Activated T-helper 9 cell treated with anti-CD3 and anti-CD28 coated beads, Interleukin-2, amount 50 U/mL, for 16 hours (primary cell): ENCODE results near the gene VEZT.
"Not testable (repeated sequence)": the region's sequence is repeated elsewhere in the genome, so short reads cannot be mapped to it uniquely, and the experiment has no call there.

ENCODE experiments used
- DNase-seq: peaks from one replicate; pipeline ENCODE4 v3.0.0-alpha.2; 2020; ENCODE audit warnings: low read depth

Gene VEZT

DNA sequence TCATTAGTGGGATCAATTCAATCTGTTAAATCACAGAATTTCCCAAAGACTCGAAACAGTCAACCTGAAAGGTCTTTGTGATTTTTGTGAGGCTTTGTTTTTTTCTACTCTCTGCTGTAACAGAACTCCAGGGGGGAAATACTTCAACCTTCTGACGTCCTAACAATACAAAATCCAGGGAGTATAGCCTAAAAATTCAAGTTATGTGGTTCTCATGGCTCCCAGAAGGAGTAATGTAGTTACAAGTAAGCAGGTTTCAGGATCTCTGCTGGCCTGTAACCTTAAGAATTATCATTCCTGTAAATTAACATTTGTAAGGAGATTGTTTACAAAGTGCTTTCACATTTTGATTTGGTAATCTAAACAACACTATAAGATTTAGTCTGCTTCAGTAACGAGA lies 39.9 kb downstream of the VEZT start:
- DNase-seq = no peak

DNA sequence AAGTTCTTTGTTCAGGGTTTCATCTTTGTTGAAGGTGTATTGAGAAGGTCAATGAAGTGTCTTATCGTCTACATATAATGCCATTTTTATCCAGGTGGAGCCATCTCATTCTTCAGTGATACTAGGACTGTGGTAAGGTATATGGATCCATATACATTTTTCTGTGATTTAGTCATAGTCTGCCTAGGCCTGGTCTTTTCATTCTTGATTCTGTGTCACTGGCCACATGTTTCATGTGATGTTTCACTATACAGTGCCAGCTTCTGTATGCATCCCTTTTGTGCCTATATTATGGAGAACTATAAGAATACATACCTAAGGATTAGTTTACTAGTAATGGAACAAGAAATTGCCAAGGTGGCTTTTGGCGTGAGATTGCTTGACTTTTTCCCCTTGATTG lies 40.5 kb downstream of the VEZT start:
- no peak for DNase-seq

DNA sequence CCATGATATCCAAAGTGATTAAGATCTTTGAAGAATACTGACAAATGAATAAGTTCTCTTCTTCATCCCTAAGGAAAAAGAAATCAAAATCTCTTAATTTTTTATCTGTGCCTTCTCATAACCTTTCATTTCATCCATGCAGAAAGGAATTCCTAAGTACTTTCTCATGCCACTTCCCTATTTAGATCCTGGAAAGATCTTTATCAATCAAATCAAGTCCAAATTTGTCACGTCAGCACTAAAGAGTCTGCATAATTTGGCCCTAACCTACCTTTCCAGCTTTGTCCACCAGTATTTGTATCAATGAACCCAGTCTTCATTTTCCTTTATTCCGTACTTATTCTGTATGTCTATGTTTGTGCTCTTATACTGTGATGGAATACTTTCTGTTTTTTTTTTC lies 41.2 kb downstream of the VEZT start:
- no peak for DNase-seq

DNA sequence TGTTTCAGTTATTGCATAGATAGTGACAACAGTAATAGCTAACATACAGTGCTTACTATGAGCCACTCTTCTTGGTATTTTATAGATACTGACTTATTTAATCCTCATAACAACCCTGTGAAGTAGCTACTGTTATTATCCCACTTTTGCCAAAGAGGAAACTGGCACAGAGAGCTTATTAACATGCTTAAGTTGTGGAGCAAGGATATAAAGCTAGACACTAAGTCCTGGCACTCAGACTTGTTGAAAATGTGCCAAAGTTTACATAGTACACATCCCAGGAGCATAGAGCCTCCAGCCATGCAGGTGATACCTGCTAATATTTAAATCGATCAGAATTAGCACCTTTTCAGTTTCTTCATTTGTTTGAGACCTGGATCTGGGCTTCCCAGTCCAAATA lies 41.8 kb downstream of the VEZT start:
- no peak for DNase-seq

DNA sequence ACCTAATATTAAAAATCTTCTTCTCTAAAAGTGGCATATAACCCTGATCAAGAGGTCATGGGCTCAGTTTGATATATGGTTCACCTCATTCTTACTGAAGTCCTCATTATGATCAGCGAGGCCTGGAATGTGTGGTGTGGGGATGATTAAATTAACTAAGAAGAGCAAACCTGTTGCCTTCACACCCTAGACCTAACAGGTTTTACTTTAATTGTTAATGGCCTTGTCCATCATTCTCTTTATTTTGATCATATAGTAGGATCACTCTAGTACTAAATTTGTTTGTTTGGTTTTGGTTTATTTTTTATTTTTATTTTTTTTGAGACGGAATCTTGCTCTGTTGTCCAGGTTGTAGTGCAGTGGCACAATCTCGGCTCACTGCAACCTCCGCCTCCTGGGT lies 43.5 kb downstream of the VEZT start:
- no peak for DNase-seq

DNA sequence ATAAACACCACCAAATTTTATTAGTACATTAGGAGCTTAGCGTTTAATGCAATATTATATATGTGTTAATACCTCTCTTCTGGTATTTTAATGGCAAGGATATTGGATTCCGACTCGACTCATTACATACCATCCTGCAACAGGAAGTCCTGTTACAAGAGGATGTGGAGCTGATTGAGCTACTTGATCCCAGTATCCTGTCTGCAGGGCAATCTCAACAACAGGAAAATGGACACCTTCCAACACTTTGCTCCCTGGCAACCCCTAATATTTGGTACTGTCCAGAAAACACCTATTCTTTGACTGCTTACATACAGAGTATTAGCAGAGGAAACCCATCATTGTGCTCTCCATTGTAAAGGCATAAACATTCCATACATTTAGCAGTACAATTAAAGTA lies 45.2 kb downstream of the VEZT start:
- no peak for DNase-seq

DNA sequence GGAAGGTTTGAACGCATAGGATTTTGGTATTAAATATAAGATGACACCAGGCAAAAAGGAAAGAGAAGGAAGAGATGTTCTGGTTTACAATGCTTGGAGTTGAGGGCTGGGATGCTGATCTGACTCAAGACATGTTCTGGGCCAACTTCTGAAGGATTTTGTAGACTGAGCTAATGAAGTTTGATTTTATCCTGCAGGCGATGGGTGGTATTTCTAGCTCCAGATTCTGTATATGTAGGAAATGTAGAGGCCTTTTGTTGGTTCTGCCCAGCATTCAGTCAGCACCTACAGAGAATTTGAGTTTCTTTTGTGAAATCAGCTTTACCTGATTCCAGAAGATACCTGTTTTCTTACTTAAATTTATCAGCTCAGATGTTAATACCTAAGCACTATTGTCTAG lies 48.2 kb downstream of the VEZT start:
- no peak for DNase-seq

DNA sequence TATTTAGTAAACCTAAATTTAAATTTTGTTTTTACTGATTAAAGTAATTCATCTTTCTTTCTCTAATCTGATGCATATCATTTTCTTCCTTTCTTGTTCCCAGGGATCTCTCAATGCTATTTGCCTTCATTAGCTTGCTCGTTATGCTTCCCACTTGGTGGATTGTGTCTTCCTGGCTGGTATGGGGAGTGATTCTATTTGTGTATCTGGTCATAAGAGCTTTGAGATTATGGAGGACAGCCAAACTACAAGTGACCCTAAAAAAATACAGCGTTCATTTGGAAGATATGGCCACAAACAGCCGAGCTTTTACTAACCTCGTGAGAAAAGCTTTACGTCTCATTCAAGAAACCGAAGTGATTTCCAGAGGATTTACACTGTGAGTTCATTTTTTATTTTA lies 48.6 kb downstream of the VEZT start:
- no peak for DNase-seq

DNA sequence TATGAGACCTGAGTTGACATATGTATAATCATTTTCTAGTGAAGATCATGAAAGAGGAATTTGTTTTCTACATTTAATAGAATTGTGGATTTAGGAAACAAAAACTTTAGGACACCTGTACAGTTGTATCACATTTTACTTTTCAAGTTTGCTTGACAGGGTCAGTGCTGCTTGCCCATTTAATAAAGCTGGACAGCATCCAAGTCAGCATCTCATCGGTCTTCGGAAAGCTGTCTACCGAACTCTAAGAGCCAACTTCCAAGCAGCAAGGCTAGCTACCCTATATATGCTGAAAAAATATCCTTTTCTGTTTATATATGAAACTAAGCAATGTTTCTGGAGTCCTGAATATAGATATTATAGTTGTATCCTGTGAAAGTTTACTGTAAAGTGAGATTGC lies 52.3 kb downstream of the VEZT start:
- no peak for DNase-seq

DNA sequence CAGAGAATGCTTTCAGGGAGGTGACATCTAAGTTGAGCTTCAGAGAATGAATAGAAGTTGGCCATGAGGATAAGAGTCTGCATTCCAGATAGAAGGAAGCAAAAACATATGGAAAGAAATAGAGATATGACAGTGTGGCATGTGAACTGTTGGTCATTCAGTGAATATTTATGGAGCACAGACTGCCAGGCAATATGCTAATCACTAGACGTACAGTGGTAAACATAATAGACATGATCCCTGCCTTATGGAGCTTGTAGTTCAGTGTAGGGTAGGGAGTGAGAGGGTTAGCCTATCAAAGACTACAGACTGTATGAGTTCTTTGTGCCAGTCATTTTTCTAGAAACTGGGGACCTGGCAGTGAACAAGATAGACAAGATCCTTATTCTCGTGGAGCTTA lies 53.9 kb downstream of the VEZT start:
- no peak for DNase-seq

DNA sequence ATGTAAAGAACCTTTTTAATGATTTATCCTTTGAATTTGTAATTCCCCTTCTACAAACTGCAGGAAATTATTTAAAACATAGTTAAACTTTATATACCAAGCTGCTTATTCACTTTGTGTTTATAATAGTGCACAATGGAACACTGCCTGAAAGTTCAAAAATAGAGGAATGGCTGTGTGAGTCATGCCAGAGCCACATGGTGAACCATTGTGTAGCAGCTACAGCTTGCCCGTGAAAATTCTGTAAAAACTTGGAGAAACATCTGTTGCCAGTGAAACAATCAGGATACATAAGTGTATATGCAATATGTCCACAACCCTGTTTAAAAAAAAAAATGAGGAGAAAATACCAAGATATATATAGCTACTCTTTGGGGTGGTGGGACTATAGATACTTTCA lies 59.5 kb downstream of the VEZT start:
- no peak for DNase-seq

DNA sequence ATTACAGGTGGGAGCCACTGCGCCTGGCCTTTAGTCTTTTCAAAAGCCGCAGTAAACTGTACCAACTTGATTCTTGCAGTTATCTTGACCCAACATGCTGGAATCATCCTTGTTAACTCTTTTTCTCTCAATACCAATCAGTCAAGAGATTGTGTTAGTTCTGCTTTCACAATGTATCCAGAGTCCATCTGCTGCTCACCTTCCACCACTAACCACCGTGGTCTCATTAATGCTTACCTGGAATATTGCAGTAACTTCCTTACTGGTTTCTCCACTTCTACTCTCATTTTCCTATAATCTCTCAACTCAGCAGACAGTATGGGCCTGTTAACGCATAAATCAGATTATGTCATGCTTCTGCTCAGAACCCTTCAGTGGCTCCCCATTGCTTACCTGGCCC lies 62.2 kb downstream of the VEZT start:
- no peak for DNase-seq

DNA sequence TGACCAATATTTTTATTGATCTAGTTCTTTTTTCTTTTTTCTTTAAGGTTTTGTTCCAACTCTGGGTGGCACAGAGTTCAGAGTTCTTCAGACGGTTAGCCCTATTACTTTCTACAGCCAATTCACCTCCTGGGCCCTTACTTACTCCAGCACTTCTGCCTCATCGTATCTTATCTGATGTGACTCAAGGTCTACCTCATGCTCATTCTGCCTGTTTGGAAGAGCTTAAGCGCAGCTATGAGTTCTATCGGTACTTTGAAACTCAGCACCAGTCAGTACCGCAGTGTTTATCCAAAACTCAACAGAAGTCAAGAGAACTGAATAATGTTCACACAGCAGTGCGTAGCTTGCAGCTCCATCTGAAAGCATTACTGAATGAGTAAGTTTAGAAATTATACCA lies 64.7 kb downstream of the VEZT start:
- DNase-seq = no peak

DNA sequence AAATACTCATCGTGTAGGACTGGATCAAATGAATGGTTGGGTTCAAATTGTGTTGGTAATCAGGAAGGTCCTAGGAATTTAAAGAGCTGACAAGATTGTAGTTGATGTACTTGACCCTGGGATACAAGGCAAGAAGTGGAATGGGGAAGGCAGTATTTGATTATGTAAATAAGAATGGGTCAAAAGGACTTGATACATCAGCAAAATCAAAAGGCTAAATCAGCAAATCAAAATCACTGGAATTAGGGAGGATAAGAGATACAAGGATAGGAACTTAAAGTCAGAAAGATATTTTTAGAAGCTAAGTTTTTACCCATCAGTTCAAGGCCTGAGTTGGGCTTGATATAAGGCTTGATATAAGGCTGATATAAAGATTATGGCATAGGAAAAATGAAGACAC lies 65.8 kb downstream of the VEZT start:
- DNase-seq = no peak

DNA sequence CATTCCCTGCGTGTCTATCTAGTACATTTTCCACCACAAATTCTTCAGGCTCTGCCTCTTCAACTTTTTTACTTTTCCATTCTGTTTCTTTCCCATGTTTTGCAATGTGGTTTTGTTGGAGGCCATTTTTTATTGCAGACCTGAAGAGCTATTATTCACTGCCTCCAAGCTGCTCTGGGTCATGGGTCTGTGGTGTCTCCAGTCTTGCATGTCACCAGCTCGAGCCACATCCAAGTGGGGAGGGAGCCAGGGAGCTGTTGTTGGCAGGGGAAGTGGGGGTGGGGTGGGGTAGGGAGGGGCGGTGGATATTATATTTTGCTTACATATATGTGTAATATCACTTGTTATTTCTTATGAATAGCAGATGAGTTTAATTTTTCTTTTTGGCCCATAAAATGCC lies 69.1 kb downstream of the VEZT start:
- no peak for DNase-seq

DNA sequence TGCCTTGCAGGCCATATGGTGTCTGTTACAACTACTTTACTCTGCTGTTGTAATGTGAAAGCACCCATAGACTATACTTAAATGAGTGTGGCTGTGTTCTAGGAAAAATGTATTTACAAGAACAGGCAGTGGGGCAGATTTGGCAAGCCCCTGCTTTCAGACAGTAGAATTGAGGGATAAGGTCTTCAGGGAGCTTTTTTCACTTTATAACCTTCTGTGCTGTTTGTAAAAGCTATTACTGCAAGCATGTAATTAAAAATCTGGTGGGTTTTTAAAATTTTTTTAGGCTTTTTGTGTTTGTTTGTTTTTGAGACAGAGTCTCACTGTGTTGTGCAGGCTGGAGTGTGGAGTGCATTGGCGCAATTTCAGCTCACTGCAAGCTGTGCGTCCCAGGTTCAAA lies 73.9 kb downstream of the VEZT start:
- no peak for DNase-seq

DNA sequence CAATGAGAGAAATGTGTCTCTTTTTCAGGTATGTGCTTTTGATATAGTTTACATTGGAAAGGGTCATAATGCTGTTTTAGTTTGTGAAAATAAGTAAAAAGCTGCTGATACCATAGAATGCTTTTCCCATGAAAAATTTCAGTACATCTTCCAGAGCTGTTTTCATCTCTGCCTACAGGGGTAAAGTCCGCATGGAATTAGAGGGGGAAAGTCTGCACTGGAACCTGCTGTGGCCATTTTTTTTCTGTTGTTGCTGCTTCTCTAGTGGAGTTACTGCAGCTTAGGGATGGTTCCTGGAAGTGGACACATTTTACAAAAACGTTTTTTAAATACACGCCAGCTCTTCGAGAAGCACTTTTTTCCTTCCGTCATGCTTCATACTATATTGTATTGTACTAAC lies 81.3 kb downstream of the VEZT start:
- no peak for DNase-seq

DNA sequence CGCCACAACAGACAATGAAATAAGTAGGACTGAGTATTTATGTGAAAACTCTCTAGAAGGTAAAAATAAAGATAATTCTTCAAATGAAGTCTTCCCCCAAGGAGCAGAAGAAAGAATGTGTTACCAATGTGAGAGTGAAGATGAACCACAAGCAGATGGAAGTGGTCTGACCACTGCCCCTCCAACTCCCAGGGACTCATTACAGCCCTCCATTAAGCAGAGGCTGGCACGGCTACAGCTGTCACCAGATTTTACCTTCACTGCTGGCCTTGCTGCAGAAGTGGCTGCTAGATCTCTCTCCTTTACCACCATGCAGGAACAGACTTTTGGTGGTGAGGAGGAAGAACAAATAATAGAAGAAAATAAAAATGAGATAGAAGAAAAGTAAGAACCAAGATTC lies 82.7 kb downstream of the VEZT start:
- no peak for DNase-seq

DNA sequence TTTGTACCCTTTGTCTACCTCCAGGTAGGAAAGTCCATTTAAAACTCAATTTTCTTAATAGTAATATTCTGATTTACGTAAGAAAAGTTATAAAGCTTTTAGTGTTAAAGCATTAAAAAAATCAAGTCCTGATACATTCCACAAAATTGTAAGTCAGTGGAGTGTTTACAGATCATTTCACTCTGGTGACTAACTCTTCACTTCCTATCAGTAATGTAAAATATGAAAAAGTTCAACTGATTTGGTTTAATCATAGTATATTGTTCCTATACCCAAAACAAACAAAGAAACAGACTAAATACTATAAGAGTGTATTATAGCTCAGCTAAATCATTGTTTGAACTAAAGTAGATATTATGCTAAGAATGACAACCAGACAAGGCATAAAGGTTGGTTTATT lies 85.9 kb downstream of the VEZT start:
- DNase-seq = no peak

DNA sequence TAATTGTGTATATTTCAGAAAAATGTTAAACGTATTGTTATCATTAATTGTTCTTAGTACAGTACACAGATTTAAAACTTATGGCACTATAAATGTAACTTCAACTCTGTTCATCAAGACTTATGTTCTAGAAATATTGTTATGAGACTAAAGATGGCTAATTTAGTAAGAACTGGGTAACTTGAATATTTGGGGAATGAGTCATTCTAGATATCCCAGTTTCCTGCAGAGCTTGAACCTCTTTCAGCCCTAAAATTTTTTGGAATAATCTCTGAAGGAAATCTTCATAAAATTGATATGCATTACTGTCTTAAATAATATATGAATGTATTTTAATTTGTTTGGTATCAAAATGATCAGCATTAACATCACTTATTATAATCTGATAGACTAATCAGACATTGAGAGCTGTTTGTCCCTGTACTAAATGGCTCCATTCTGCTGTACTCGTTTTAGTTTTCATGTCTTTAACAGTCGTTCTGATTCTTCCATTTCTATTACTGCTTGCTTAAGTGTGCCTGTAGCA lies 87.1 kb downstream of the VEZT start:
- DNase-seq = no peak

DNA sequence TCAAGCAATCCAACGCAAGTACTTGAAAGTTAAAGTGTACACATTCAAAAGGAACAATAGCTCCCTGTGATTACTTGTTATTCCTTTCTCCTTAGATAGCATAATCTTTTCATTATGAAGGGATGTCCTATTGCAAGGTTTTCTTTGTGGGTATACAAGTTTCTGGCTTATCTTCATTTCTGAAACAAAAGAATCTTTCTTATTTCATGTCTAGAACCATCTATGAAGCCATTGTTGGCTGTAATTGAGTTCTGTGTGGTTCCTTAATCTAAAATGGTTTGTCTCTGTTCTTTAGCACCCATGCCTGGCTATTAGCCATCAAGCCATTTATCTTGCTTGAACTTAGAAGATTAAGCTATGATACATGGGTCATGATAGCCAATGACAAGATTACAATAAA lies 95.0 kb downstream of the VEZT start:
- no peak for DNase-seq

DNA sequence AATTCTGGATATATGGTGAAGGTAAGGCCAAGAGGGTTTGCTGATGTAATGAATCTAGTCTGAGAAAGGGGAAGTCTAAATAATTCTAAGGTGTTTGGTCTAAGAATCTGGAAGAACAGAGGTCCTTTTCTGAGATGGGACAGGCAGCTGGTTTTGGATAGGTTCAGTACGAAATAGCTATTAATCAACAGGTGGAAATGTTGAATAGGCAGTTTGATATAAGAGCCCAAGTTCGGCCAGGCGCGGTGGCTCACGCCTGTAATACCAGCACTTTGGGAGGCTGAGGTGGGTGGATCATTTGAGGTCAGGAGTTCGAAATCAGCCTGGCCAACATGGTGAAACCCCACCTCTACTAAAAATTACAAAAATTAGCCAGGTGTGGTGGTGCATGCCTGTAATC lies 97.1 kb downstream of the VEZT start:
- not testable (repeated sequence) for DNase-seq

DNA sequence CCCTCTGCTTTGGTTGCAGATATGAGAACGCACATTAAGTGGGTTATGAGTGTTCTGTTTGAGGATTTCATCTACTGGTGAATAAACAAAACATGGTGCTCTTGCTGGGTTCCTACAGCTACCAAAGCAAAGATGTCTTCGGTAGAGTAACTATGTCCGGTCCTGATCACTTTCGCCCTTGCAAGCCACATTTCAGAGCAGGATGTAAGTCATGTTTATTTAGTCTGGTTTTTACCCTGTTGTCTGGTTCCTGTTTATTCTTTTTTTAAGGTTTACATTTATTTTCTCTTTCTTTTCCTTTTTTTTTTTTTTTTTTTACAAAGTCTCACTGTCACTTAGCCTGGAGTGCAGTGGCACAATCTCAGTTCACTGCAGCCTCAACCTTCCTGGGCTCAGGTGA lies 99.2 kb downstream of the VEZT start:
- DNase-seq = no peak

DNA sequence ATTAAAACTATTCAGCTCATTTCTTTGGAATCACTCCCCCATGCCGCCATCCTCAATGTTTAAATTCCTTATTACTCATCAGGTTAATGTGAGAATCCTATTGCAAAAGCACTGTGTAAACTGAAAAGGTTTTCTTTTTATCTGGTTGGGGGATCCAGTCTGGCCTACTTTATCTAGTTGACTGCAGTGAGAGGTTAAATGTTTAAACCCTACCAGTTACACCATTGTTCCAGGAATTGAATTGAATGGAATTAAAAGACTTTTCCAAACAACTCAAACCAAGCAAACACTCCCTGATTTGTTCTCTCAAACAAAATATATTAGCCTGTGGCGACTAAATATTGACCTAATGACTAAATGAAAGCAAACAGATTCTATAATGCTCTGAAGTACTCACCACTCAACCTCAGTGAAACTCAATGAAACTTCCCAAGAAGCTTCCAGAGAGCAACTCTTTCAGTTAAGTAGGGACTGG lies 100.5 kb downstream of the VEZT start:
- no peak for DNase-seq

DNA sequence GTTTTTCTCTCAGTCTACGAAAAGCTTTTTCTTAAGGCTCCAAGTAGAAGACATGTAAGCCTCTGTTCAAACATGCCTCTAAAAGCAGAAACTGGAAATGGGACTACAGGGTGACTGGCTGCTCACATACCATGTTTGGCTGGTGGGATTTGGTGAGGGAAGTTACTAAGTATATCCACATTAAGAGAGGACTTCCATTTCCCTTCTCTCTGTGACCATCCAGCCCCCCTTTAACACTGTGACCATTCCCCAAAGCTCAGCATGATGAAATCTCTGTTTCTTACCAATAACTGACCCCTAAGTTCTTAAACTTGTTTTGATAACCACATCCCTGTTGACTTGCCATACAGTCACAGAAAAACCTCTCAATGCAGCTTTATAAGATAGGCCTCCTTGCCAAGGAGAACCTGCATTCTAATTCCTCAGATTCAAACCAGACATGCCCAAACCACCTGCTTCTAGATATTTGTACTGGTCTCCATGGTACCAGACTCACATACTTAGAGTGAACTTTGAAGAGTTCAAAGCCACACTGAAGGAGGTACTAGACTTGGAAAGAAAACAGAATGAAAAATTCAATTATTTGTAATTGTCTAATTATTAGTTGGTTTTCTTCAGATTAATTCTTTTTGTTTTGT lies 102.2 kb downstream of the VEZT start:
- DNase-seq = no peak
